HG03378 (cell line): ENCODE data around the gene ZNF787.

Experiments
- ATAC-seq: cut with Tn5 transposase; IDR thresholded peaks from one replicate; pipeline ENCODE4 v1.9.1; 2021; ENCODE audit warnings: mild to moderate bottlenecking, moderate library complexity; ENCODE audit not compliant: unreplicated experiment

Gene ZNF787

GRCh38 chr19:56144831-56145230 is 23.7 kb upstream of the ZNF787 start:
- ATAC-seq: no peak

- no peak for ATAC-seq
Observed at GRCh38 chr19:56144376-56144775, 23.3 kb upstream of the ZNF787 start.

- no peak for ATAC-seq
Observed at GRCh38 chr19:56142897-56143434, 21.9 kb upstream of the ZNF787 start.

- no peak for ATAC-seq
Observed at GRCh38 chr19:56142087-56142787, 21.1 kb upstream of the ZNF787 start.

GRCh38 chr19:56141417-56141993 is 20.4 kb upstream of the ZNF787 start:
- ATAC-seq: no peak

- peak; percentile 88 for ATAC-seq
Observed at GRCh38 chr19:56140583-56141416, 19.7 kb upstream of the ZNF787 start, which contains the start of gene ZNF444. ZNF444 (plus strand) TSS chr19:56141287; CDS start chr19:56146912, 5,625 bp downstream.

- ATAC-seq: no peak
Observed at GRCh38 chr19:56139847-56140582, 18.9 kb upstream of the ZNF787 start.

GRCh38 chr19:56138069-56138468 is 17.0 kb upstream of the ZNF787 start:
- no peak for ATAC-seq

GRCh38 chr19:56137405-56137804 is 16.3 kb upstream of the ZNF787 start:
- no peak for ATAC-seq

- no peak for ATAC-seq
Observed at GRCh38 chr19:56136362-56136761, 15.3 kb upstream of the ZNF787 start.

- ATAC-seq: no peak
Observed at GRCh38 chr19:56134654-56134921, 13.5 kb upstream of the ZNF787 start.

GRCh38 chr19:56133858-56134653 is 13.0 kb upstream of the ZNF787 start:
- no peak for ATAC-seq

GRCh38 chr19:56132316-56132822 is 11.3 kb upstream of the ZNF787 start:
- ATAC-seq: no peak

GRCh38 chr19:56131651-56132050 is 10.6 kb upstream of the ZNF787 start:
- ATAC-seq: no peak

GRCh38 chr19:56130006-56130405 is 8.9 kb upstream of the ZNF787 start:
- no peak for ATAC-seq

GRCh38 chr19:56126983-56127780 is 6.1 kb upstream of the ZNF787 start:
- ATAC-seq: no peak

GRCh38 chr19:56125806-56126590 is 4.9 kb upstream of the ZNF787 start:
- no peak for ATAC-seq

- ATAC-seq: no peak
Observed at GRCh38 chr19:56124578-56124977, 3.5 kb upstream of the ZNF787 start.
